Stimulated activated CD4-positive, alpha-beta T cell treated with anti-CD3 and anti-CD28 coated beads, TNF-alpha, amount 100 ng/mL, for 1 hour (primary cell): ENCODE results near the gene DYNC1I2.
"Not testable (repeated sequence)": the region's sequence is repeated elsewhere in the genome, so short reads cannot be mapped to it uniquely, and the experiment has no call there.

Experiments used
- DNase-seq, 3 donors: peaks; one replicate each; pipeline ENCODE4 v3.0.0-alpha.2; 2020; ENCODE audit warnings: low read depth in 3 of 3, low spot score in 1 of 3

Gene DYNC1I2

DNA sequence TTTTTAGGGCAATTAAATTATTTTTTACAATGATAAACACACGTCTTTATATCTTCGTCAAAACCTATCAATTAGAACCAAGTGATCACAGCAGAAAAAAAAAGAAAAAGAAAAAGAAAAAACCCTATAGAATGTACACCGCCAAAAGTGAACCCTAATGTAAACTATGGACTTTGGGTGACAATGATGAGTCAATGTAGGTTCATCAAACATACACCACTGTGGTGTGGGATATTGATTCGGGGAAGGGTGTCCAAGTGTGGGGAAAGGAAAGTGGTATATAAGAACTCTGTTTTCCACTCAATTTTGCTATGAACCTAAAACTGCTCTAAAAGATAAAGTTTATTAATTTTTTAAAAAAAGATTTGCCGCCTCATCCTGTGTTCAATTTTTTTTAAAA is 85.1 kb downstream of the DYNC1I2 start:
- DNase-seq: no peak

DNA sequence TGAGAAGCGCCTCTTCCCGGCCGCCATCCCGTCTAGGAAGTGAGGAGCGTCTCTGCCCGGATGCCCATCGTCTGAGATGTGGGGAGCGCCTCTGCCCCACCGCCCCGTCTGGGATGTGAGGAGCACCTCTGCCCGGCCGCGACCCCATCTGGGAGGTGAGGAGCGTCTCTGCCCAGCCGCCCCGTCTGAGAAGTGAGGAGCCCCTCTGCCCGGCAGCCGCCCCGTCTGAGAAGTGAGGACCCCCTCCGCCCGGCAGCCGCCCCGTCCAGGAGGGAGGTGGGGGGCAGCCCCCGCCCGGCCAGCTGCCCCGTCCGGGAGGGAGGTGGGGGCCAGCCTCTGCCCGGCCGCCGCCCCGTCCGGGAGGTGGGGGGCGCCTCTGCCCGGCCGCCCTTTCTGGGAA is 87.3 kb downstream of the DYNC1I2 start:
- DNase-seq: not testable (repeated sequence)

DNA sequence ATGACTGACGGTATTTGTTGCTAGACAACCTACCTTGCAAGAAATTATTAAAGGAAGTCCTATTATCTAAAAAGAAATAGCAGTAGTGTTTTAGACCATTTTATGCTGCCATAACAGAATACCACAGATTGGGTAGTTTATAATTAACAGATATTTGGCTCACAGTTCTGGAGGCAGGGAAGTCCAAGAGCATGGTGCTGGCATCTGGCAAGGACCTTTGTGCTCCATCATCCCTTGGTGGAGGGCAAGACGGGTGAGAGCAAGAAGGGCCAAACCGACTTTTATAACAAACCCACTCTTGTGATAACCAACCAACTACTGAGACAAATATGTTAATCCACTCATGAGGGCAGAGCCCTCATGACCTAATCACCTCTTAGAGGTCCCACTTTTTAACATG is 91.2 kb downstream of the DYNC1I2 start:
- no peak for DNase-seq

DNA sequence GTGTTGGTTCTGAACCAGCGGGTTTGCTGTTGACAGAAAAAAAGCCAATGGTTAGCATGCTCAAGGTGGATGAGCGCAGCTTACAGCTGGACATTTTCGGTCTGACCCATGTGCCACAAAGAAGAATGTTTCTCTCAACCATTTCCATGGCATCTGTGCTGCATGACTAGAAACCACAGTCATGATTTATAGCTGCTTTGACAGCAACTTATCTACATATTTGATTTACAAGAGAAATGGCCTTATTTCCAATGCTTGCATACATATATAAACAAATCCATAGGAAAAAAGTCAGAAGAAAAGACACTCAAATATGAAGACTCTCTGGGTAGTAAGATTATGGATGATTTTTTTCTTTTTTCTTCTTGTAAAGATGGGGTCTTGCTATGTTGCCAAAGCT is 98.2 kb downstream of the DYNC1I2 start:
- DNase-seq: no peak

- DNase-seq: no peak
These were observed 100.2 kb downstream of the DYNC1I2 start for GRCh38 chr2:171787333-171788072.

DNA sequence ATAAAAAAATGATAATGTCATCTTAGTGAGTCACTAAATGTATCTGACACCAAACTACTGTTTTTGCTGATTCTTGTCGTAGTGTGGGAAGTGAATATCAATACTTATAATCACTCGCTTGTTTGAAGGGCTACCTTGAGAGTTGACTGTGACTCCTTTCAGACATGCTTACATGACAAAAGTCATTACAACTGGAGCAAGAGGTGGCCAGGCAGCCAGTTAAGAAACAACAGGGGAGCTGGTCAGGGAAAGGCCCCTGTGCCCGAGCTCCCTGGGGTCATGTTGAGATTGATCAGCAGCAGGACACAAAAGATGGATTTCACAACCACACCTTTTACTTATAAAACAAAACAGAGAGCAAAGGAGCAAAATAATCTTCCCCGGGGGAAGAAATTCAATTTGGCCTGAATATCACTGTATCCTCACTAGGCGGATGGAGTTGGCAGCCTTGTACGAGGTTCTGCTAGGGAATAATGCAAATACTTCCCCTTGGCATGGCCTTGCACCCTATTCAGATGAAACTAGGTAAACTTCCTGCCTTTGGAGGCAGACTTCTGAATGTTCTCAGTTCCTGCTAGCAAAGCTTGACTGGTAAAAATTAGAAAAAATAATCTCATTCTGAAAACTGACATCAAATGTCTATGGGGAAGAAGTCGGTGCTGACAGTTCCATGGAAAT is 101.2 kb downstream of the DYNC1I2 start:
- DNase-seq: no peak

- no peak for DNase-seq
These were observed 102.7 kb downstream of the DYNC1I2 start for GRCh38 chr2:171789956-171790355.

DNA sequence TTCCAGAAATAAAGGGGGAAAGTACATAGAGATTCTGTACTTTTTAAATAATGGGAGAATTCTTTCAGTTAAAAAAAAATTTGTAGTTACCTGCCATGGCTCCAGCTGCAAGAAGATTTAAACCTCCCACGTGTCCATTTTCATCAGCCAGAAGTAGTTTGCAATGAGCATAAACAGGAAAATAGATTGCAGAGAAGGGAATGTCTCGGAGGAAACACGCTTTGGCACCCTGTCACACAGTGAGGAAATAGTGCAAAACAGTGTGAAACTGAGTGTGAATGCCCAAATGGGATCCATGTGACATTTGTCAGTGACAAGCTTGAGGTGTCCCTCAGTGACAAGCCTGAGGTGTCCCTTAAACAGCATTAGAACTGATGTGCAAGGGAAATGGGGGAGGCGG is 104.1 kb downstream of the DYNC1I2 start:
- DNase-seq: no peak

- no peak for DNase-seq
These were observed 104.9 kb downstream of the DYNC1I2 start for GRCh38 chr2:171792157-171792556.

DNA sequence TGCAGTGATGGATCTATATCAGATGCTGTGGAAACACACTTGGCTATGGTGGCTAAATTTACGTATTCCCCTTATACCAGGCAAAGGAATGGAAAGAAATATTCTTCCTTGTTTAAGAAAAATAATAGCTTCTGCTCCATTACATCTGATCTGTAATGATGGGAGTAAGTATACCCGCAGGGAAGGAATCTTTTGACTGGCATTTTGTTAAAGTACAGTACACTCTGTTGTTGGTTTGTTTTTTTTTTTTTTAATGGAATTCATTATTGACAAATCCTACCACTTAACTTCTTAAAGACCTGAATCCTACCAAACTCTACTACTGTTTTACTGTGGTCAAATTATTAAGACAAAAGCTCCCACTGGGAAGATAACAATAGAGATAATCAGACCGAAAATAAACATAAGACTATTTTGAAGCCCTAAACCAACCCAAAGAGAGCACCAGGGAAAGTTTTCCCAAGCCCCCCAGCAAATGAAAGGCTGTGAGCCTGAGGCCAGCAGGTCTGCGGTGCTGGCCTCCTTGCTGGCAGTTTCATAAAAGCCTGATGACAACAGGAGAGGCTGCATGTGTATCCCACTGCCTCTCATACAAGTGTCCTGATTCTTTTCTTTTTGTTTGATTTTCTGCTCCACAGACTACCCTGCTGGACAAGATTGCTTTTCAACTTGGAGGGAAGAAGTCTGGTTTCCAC is 105.8 kb downstream of the DYNC1I2 start:
- DNase-seq: no peak

DNA sequence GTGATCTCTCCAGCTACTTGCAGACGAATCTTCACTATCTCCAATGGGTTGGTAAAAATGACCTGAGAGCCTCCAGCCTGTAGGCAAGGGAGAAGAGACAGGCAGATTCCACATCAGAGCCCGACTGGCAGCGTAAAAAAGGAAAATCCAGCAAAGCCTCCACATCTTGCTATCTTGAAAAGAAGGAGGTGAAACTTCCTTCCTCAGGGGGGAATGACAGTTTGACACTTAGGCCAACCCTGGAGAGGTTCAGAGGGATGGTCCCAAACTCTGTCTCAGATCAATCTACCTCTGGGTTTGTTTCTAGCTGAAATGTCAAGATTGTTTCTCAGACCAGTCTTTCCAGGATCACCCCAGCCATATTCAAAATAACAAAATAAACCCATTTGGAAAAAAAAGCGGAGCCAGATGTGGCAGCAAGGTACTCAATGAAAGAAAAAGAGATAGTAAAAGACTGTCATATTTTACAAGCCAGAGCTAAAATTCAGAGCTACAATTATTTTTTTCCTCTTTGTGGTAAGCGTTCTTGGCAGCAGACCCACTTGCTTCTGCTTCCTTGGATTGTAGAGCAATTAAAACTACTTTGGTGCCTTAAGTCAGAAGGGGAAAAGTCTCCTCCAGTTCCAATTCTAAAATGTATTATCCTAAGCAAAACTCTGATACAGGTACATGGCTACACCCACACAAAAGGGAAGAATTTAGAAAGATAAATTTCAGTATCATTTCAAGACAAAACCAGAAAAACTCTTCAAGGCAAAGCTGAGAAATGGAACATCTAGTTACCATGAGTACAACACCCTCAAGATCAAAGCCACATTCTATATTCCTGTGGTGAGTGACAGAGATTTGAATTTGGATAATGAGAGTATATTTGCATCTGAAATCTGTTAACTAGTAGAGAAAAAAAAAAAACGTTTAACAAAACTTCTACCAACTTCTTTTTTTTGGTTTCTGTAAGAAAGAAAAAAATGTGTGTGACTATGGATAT is 106.7 kb downstream of the DYNC1I2 start:
- no peak for DNase-seq

- DNase-seq: no peak
These were observed 107.6 kb downstream of the DYNC1I2 start for GRCh38 chr2:171794918-171795317.
